MCF 10A (cell line): ENCODE results near the gene PPDPF. TPM values are rescaled to one million over a fixed set of nuclear protein-coding genes. Genes with fewer than 3 reads are reported as not detected.

Experiments used
- BruUV-seq: library from RNA; stranded (reverse); fragments of 400-500 nt; replicated peaks from 2 replicates; lab custom pipeline; 2021; lab: Mats Ljungman, UMichigan
- CTCF ChIA-PET: fragments of 300-600 bp; sonication (Branson Sonifier 250); formaldehyde crosslinking; extraction: SDS; loops from one replicate; lab custom pipeline; 2021; ENCODE audit warnings: antibody characterized with exemption, inconsistent platforms; lab: Yijun Ruan, JAX
- POLR2A ChIA-PET: fragments of 300-600, 350-650 bp; sonication (Branson Sonifier 250); formaldehyde crosslinking; extraction: SDS; loops from one replicate; lab custom pipeline; 2020; ENCODE audit warnings: antibody characterized with exemption, inconsistent platforms; lab: Yijun Ruan, JAX
- DNase-seq: peaks from one replicate; pipeline ENCODE4 v3.0.0-alpha.2; 2018; ENCODE audit not compliant: unreplicated experiment
- H3K27ac Mint-ChIP-seq: one replicate; pipeline ENCODE4 v1.8.0; 2022; ENCODE audit warnings: mild to moderate bottlenecking, low read depth, mixed read lengths; ENCODE audit not compliant: unreplicated experiment
- H3K27me3 Mint-ChIP-seq: one replicate; pipeline ENCODE4 v1.8.0; 2022; ENCODE audit warnings: mixed read lengths; ENCODE audit not compliant: insufficient read depth, unreplicated experiment
- H3K36me3 Mint-ChIP-seq: one replicate; pipeline ENCODE4 v1.8.0; 2022; ENCODE audit warnings: mild to moderate bottlenecking, moderate library complexity, mixed read lengths; ENCODE audit not compliant: insufficient read depth, unreplicated experiment
- H3K4me1 Mint-ChIP-seq: one replicate; pipeline ENCODE4 v1.8.0; 2022; ENCODE audit warnings: mixed read lengths; ENCODE audit not compliant: insufficient read depth, unreplicated experiment
- H3K4me3 Mint-ChIP-seq: one replicate; pipeline ENCODE4 v1.8.0; 2022; ENCODE audit warnings: mild to moderate bottlenecking, moderate library complexity, mixed read lengths; ENCODE audit not compliant: unreplicated experiment
- H3K9me3 Mint-ChIP-seq: one replicate; pipeline ENCODE4 v1.8.0; 2022; ENCODE audit warnings: mixed read lengths; ENCODE audit not compliant: unreplicated experiment
- CTCF ChIP-seq: fragments of 200-600 bp; IDR thresholded peaks from one replicate; pipeline ENCODE4 v1.8.0; 2022; ENCODE audit warnings: antibody characterized with exemption, mild to moderate bottlenecking; ENCODE audit not compliant: unreplicated experiment
- intact Hi-C: fragments of 100-400 bp; cut with micrococcal nuclease; formaldehyde crosslinking; loops from 2 replicates; pipeline ENCODE4 v1.14.1; 2022
- total RNA-seq: library from RNA; stranded (reverse); gene quantifications from 2 replicates; pipeline ENCODE4 v1.2.3, GENCODE V29; 2022

PPDPF gene
- total RNA-seq, 1 experiment from 2014 or later, result 315 TPM

- ChIA-PET CTCF (interaction anchor here (0.6 to 1.3 kb wide), 9 partner anchors 9 to 566 kb away, joined by 3 to 5 read pairs (median 3); no protein-coding TSS in a partner anchor), POLR2A (no interaction called here)
- Mint-ChIP-seq H3K4me1 (no peaks in the 10 kb centered on the region), H3K27ac (no peak overlapping the region), H3K4me3 (no peak overlapping the region), H3K27me3 (no peaks in the 10 kb centered on the region), H3K9me3 (peaks cover 18% of the 10 kb centered on the region), H3K36me3 (peaks cover 5% of the 10 kb centered on the region)
- TF ChIP-seq CTCF, result no peak
- no TSS peak for BruUV-seq
- no peak for DNase-seq
- intact Hi-C loops, result no loop called here
Measured at GRCh38 chr20:63494420-63495166, 26.0 kb upstream of the PPDPF start.

- no peak for TF ChIP-seq CTCF
- no peak overlapping the region for H3K27ac Mint-ChIP-seq
- H3K27me3 Mint-ChIP-seq, result no peaks in the 10 kb centered on the region
- peaks cover 5% of the 10 kb centered on the region for H3K36me3 Mint-ChIP-seq
- DNase-seq, result no peak
- H3K9me3 Mint-ChIP-seq, result peaks cover 18% of the 10 kb centered on the region
- CTCF ChIA-PET, result interaction anchor here (0.7 to 2.6 kb wide), 15 partner anchors 8 to 480 kb away, joined by 3 to 16 read pairs (median 5); partner anchors contain the start of genes PPDPF and PTK6
- H3K4me1 Mint-ChIP-seq, result no peaks in the 10 kb centered on the region
- BruUV-seq, result no TSS peak
- POLR2A ChIA-PET, result interaction anchor here (2.5 kb wide), 1 partner anchor 25 kb away, joined by 17 read pairs; the partner anchor contains the start of gene PPDPF
- intact Hi-C loops, result no loop called here
- no peak overlapping the region for H3K4me3 Mint-ChIP-seq
Measured at GRCh38 chr20:63495167-63495720, 25.3 kb upstream of the PPDPF start.

- Mint-ChIP-seq H3K27ac (no peak overlapping the region), H3K36me3 (peaks cover 5% of the 10 kb centered on the region), H3K4me1 (no peaks in the 10 kb centered on the region), H3K4me3 (peak overlapping the region; percentile 23), H3K27me3 (no peaks in the 10 kb centered on the region), H3K9me3 (peaks cover 18% of the 10 kb centered on the region)
- DNase-seq, result peak; percentile 67
- ChIA-PET CTCF (interaction anchor here (0.6 to 2.6 kb wide), 39 partner anchors 9 to 1351 kb away, joined by 3 to 16 read pairs (median 4); partner anchors contain the start of genes PPDPF and PTK6), POLR2A (interaction anchor here (0.6 to 2.5 kb wide), 7 partner anchors 19 to 207 kb away, joined by 3 to 17 read pairs (median 4); partner anchors contain the start of genes PPDPF and PTK6)
- BruUV-seq, result no TSS peak
- intact Hi-C loops, result no loop called here
- peak; percentile 90 for TF ChIP-seq CTCF
Measured at GRCh38 chr20:63495741-63496595, 24.6 kb upstream of the PPDPF start.
